IMR-90 (cell line): ENCODE data around the gene DCLRE1C. TPM values are rescaled to one million over a fixed set of nuclear protein-coding genes. Genes with fewer than 3 reads are reported as not detected.

Experiments used
- ATAC-seq: fragments of 200-7000 bp; cut with Tn5 transposase; 2 replicates; pipeline ENCODE4 v1.9.1; 2020; ENCODE audit warnings: low read depth, mild to moderate bottlenecking, moderate library complexity
- BruUV-seq: library from RNA; stranded (reverse); fragments of 400-500 nt; replicated peaks from 2 replicates; lab custom pipeline; 2021; lab: Mats Ljungman, UMichigan
- CTCF ChIA-PET: fragments of 300-600 bp; formaldehyde crosslinking; extraction: SDS; loops from one replicate; lab custom pipeline; 2021; ENCODE audit warnings: antibody characterized with exemption; lab: Yijun Ruan, JAX
- POLR2A ChIA-PET: fragments of 300-600 bp; sonication (Branson Sonifier 250); formaldehyde crosslinking; loops from one replicate; lab custom pipeline; 2022; ENCODE audit warnings: antibody characterized with exemption; ENCODE audit not compliant: unreplicated experiment; lab: Charles Lee
- DNase-seq: peaks from one replicate; pipeline ENCODE4 v3.0.0; 2013
- H2AFZ ChIP-seq: replicated peaks from 2 replicates; pipeline ENCODE3; 2013; ENCODE audit warnings: low read length, mild to moderate bottlenecking; ENCODE audit not compliant: poor library complexity
- H2AK5ac ChIP-seq: 2 replicates; pipeline ENCODE4 v1.6.1; 2013; ENCODE audit warnings: low read depth, low read length, inconsistent platforms
- H2AK9ac ChIP-seq: replicated peaks from 2 replicates; pipeline ENCODE3; 2013; ENCODE audit warnings: mild to moderate bottlenecking, low read depth, low read length, moderate library complexity; ENCODE audit not compliant: poor library complexity
- H2BK120ac ChIP-seq: 2 replicates; pipeline ENCODE4 v1.6.1; 2013; ENCODE audit warnings: low read depth, low read length, inconsistent platforms
- H2BK15ac ChIP-seq: 3 replicates; pipeline ENCODE4 v1.6.1; 2013; ENCODE audit warnings: low read depth, low read length, inconsistent platforms
- H2BK20ac ChIP-seq: 2 replicates; pipeline ENCODE4 v1.6.1; 2013; ENCODE audit warnings: low read depth, mild to moderate bottlenecking, inconsistent platforms, low read length, moderate library complexity
- H2BK5ac ChIP-seq: 2 replicates; pipeline ENCODE4 v1.6.1; 2013; ENCODE audit warnings: mild to moderate bottlenecking, low read depth, low read length, inconsistent platforms; ENCODE audit not compliant: poor library complexity, severe bottlenecking
- H3K14ac ChIP-seq: replicated peaks from 2 replicates; pipeline ENCODE4 v1.6.1; 2013; ENCODE audit warnings: low read depth, low read length, inconsistent platforms
- H3K18ac ChIP-seq: 2 replicates; pipeline ENCODE4 v1.6.1; 2013; ENCODE audit warnings: low read depth, low read length, control low read depth
- H3K23ac ChIP-seq: 2 replicates; pipeline ENCODE4 v1.6.1; 2013; ENCODE audit warnings: low read depth, low read length, inconsistent platforms
- H3K27ac ChIP-seq: 2 replicates; pipeline ENCODE4 v1.5.1; 2013; ENCODE audit warnings: mild to moderate bottlenecking, control low read depth, low read length; ENCODE audit not compliant: insufficient read depth
- H3K27me3 ChIP-seq: 2 replicates; pipeline ENCODE4 v1.6.1; 2013; ENCODE audit warnings: low read length; ENCODE audit not compliant: control insufficient read depth, insufficient read depth
- H3K36me3 ChIP-seq: 2 replicates; pipeline ENCODE4 v1.6.1; 2013; ENCODE audit warnings: low read length, mixed read lengths; ENCODE audit not compliant: control insufficient read depth, insufficient read depth
- H3K4ac ChIP-seq: 2 replicates; pipeline ENCODE4 v1.6.1; 2013; ENCODE audit warnings: low read depth, low read length, inconsistent platforms
- H3K4me1 ChIP-seq: 2 replicates; pipeline ENCODE4 v1.6.1; 2013; ENCODE audit warnings: low read length, mixed read lengths; ENCODE audit not compliant: control insufficient read depth, insufficient read depth
- H3K4me2 ChIP-seq: 2 replicates; pipeline ENCODE4 v1.6.1; 2013; ENCODE audit warnings: low read depth, mild to moderate bottlenecking, control low read depth, low read length, moderate library complexity
- H3K4me3 ChIP-seq: 2 replicates; pipeline ENCODE4 v1.5.1; 2013; ENCODE audit warnings: low read depth, mild to moderate bottlenecking, control low read depth, low read length, moderate library complexity; ENCODE audit not compliant: insufficient read depth
- H3K56ac ChIP-seq: 2 replicates; pipeline ENCODE4 v1.6.1; 2013; ENCODE audit warnings: low read length, inconsistent platforms; ENCODE audit not compliant: insufficient read depth; ENCODE audit errors: extremely low read depth
- H3K79me1 ChIP-seq, 2 experiments: 2 replicates each; pipeline ENCODE4 v1.6.1; 2013; ENCODE audit warnings: low read length in 2 of 2, inconsistent platforms in 1 of 2, low read depth in 1 of 2
- H3K9ac ChIP-seq: 2 replicates; pipeline ENCODE4 v1.6.1; 2013; ENCODE audit warnings: low read depth, low read length, control low read depth
- H3K9me1 ChIP-seq: 2 replicates; pipeline ENCODE4 v1.6.1; 2013; ENCODE audit warnings: low read length, inconsistent platforms; ENCODE audit not compliant: insufficient read depth
- H3K9me3 ChIP-seq: 2 replicates; pipeline ENCODE4 v1.6.1; 2013; ENCODE audit warnings: low read length; ENCODE audit not compliant: control insufficient read depth, insufficient read depth
- H4K20me1 ChIP-seq: 2 replicates; pipeline ENCODE4 v1.6.1; 2013; ENCODE audit warnings: low read length, inconsistent platforms; ENCODE audit not compliant: insufficient read depth
- H4K5ac ChIP-seq: 2 replicates; pipeline ENCODE4 v1.6.1; 2013; ENCODE audit warnings: mild to moderate bottlenecking, low read depth, low read length, control low read depth
- H4K8ac ChIP-seq, 2 experiments: 2 replicates each; pipeline ENCODE4 v1.6.1; 2013; ENCODE audit warnings: low read depth in 2 of 2, low read length in 2 of 2, control low read depth in 1 of 2, inconsistent platforms in 1 of 2
- H4K91ac ChIP-seq: 2 replicates; pipeline ENCODE4 v1.6.1; 2013; ENCODE audit warnings: low read depth, low read length, inconsistent platforms; ENCODE audit not compliant: insufficient read depth
- BHLHE40 ChIP-seq: fragments of 150-350 bp; IDR thresholded peaks from 2 replicates; pipeline ENCODE4 v1.6.1; 2016; ENCODE audit warnings: mild to moderate bottlenecking, low read depth, low read length
- ELK1 ChIP-seq: fragments of 150-350 bp; IDR thresholded peaks from 2 replicates; pipeline ENCODE4 v1.6.1; 2016; ENCODE audit warnings: low read depth, mild to moderate bottlenecking, low read length, moderate library complexity, borderline replicate concordance
- MAFK ChIP-seq: IDR thresholded peaks from 2 replicates; pipeline ENCODE4 v1.6.1; 2012; ENCODE audit warnings: low read depth, low read length, improper control_type of control experiment
- MAZ ChIP-seq: IDR thresholded peaks from 2 replicates; pipeline ENCODE4 v1.6.1; 2012; ENCODE audit warnings: low read depth, mild to moderate bottlenecking, low read length, improper control_type of control experiment, moderate library complexity, borderline replicate concordance
- RAD21 ChIP-seq: IDR thresholded peaks from 2 replicates; pipeline ENCODE4 v1.6.1; 2012; ENCODE audit warnings: low read length, improper control_type of control experiment
- SMC3 ChIP-seq: fragments of 150-350 bp; IDR thresholded peaks from 2 replicates; pipeline ENCODE4 v1.6.1; 2016; ENCODE audit warnings: low read depth, mild to moderate bottlenecking, antibody characterized with exemption, low read length, moderate library complexity
- WGBS, 2 experiments: methylation state at CpG; one replicate each; pipeline versions ENCODE4 v1.1.5 to v1.1.7; 2013; ENCODE audit warnings: missing lambda C conversion rate in 2 of 2; ENCODE audit not compliant: insufficient read length in 1 of 2; ENCODE audit errors: extremely low coverage in 2 of 2; 5-methylcytosine and 5-hydroxymethylcytosine counted together
- dilution Hi-C: fragments of 300-500 bp; cut with HindIII; formaldehyde crosslinking; loops from one replicate; pipeline ENCODE4 v1.14.3; 2018; ENCODE audit warnings: low sequenced_read_pairs; ENCODE audit not compliant: unreplicated experiment
- in situ Hi-C: fragments of 300-500 bp; cut with MboI; formaldehyde crosslinking; loops from 3 replicates; pipeline ENCODE4 v1.14.3; 2019; ENCODE audit warnings: low sequenced_read_pairs, inconsistent platforms, mixed read lengths
- intact Hi-C: fragments of 100-400 bp; cut with micrococcal nuclease; formaldehyde crosslinking; loops from 2 replicates; pipeline ENCODE4 v1.10.0; 2022
- polyA plus RNA-seq, 3 experiments: library from polyadenylated mRNA; depleted of rRNA; stranded (reverse); fragments of >200 nt; gene quantifications; 2 replicates each; pipeline ENCODE4 v1.2.3, GENCODE V29; 2012; ENCODE audit warnings: low replicate concordance in 1 of 3
- total RNA-seq: library from RNA; depleted of rRNA; stranded (reverse); fragments of >200 nt; gene quantifications from 2 replicates; pipeline ENCODE4 v1.2.3, GENCODE V29; 2012
- TF ChIP-seq, protein P1 (sequence below): conservative IDR thresholded peaks from 2 replicates; pipeline ENCODE4 v1.5.1; 2012; ENCODE audit warnings: mild to moderate bottlenecking, low read depth, low read length, improper control_type of control experiment

DCLRE1C gene
- total and polyA plus RNA-seq, 2 of the 4 experiments (the other 2 are of a cell fraction): 2.9 to 8.1 TPM

GRCh38 chr10:14906765-14907164 lies 47.1 kb downstream of the DCLRE1C start:
- DNase-seq (no peak), ATAC-seq (no peak)
- H3K9me3 ChIP-seq: 0 out of 2 replicates have a peak, but pooled peaks cover 2% of the 10 kb centered on the region
- dilution Hi-C loops (no loop called here), intact Hi-C loops (no loop called here), in situ Hi-C loops (no loop called here)
- H3K23ac ChIP-seq: no peak overlapping the region
- H3K36me3 ChIP-seq: peaks cover 22% of the 10 kb centered on the region
- H3K4me2 ChIP-seq: no peak overlapping the region
- no peak overlapping the region for H3K56ac ChIP-seq
- no peak for TF ChIP-seq MAZ
- TF ChIP-seq MAFK: no peak
- TF ChIP-seq SMC3: no peak
- TF ChIP-seq, protein P1, sequence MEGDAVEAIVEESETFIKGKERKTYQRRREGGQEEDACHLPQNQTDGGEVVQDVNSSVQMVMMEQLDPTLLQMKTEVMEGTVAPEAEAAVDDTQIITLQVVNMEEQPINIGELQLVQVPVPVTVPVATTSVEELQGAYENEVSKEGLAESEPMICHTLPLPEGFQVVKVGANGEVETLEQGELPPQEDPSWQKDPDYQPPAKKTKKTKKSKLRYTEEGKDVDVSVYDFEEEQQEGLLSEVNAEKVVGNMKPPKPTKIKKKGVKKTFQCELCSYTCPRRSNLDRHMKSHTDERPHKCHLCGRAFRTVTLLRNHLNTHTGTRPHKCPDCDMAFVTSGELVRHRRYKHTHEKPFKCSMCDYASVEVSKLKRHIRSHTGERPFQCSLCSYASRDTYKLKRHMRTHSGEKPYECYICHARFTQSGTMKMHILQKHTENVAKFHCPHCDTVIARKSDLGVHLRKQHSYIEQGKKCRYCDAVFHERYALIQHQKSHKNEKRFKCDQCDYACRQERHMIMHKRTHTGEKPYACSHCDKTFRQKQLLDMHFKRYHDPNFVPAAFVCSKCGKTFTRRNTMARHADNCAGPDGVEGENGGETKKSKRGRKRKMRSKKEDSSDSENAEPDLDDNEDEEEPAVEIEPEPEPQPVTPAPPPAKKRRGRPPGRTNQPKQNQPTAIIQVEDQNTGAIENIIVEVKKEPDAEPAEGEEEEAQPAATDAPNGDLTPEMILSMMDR: no peak
- no peak for TF ChIP-seq BHLHE40
- no peak for TF ChIP-seq RAD21
- TF ChIP-seq ELK1: no peak
- no peak overlapping the region for H3K18ac ChIP-seq
- H3K79me1 ChIP-seq: peaks cover 4 to 5% of the 10 kb centered on the region in 2 experiments; a peak in 3 of 4 replicates
- H2BK20ac ChIP-seq: no peak overlapping the region
- H2AK9ac ChIP-seq: no peak overlapping the region
- 0 out of 2 replicates have a peak, but pooled peaks cover 3% of the 10 kb centered on the region for H3K9me1 ChIP-seq
- no peak overlapping the region for H4K91ac ChIP-seq
- H3K4me3 ChIP-seq: no peak overlapping the region
- H4K20me1 ChIP-seq: no peaks in the 10 kb centered on the region
- no peak overlapping the region for H4K5ac ChIP-seq
- H2BK5ac ChIP-seq: no peak overlapping the region
- no peaks in the 10 kb centered on the region for H3K4me1 ChIP-seq
- no peak overlapping the region for H3K27ac ChIP-seq
- no peak overlapping the region for H2AK5ac ChIP-seq
- ChIA-PET POLR2A (no interaction called here), CTCF (no interaction called here)
- no peak overlapping the region for H3K4ac ChIP-seq
- H3K27me3 ChIP-seq: no peaks in the 10 kb centered on the region
- H3K14ac ChIP-seq: no peak overlapping the region
- 100% methylated on average over 1 of the region's 2 CpGs; no CpG with 5 or more reads in 1 of the 2 experiments for WGBS, 2 experiments
- H4K8ac ChIP-seq: no peak overlapping the region
- BruUV-seq: no TSS peak
- no peak overlapping the region for H3K9ac ChIP-seq
- H2AFZ ChIP-seq: no peak overlapping the region
- H2BK15ac ChIP-seq: no peak overlapping the region
- H2BK120ac ChIP-seq: no peak overlapping the region
